Muscle layer of duodenum (tissue), 2 donors: ENCODE data around the gene SLC25A21.

Source experiments
- H3K27ac ChIP-seq: one replicate; pipeline ENCODE4 v1.7.0; 2013; ENCODE audit warnings: mild to moderate bottlenecking, low read length
- H3K27me3 ChIP-seq: one replicate; pipeline ENCODE4 v1.7.0; 2013; ENCODE audit warnings: low read depth, mild to moderate bottlenecking, control low read depth, low read length
- H3K36me3 ChIP-seq, 2 donors: one replicate each; pipeline ENCODE4 v1.7.0; 2013; ENCODE audit warnings: low read length in 2 of 2, control low read depth in 1 of 2, mild to moderate bottlenecking in 1 of 2; ENCODE audit not compliant: insufficient read depth in 2 of 2, control insufficient read depth in 1 of 2
- H3K4me1 ChIP-seq, 2 donors: one replicate each; pipeline ENCODE4 v1.7.0; 2013; ENCODE audit warnings: low read length in 2 of 2, mild to moderate bottlenecking in 2 of 2, control low read depth in 1 of 2, moderate library complexity in 1 of 2; ENCODE audit not compliant: insufficient read depth in 2 of 2, control insufficient read depth in 1 of 2
- H3K4me3 ChIP-seq, 2 donors: one replicate each; pipeline ENCODE4 v1.7.0; 2013; ENCODE audit warnings: low read length in 2 of 2, low read depth in 1 of 2, mild to moderate bottlenecking in 1 of 2
- H3K9me3 ChIP-seq, 2 donors: one replicate each; pipeline ENCODE4 v1.7.0; 2013; ENCODE audit warnings: low read length in 2 of 2, control low read depth in 1 of 2, mild to moderate bottlenecking in 1 of 2; ENCODE audit not compliant: control insufficient read depth in 1 of 2
- donor health status: healthy.

The SLC25A21 gene

GRCh38 chr14:36767603-36768281 is 404.7 kb downstream of the SLC25A21 start:
- H3K27me3 ChIP-seq = no peaks in the 10 kb centered on the region
- no peaks in the 10 kb centered on the region for H3K4me1 ChIP-seq
- no peak overlapping the region for H3K4me3 ChIP-seq
- H3K27ac ChIP-seq = no peak overlapping the region
- H3K36me3 ChIP-seq = no peaks in the 10 kb centered on the region
- H3K9me3 ChIP-seq = no peaks in the 10 kb centered on the region

GRCh38 chr14:36766974-36767373 is 405.4 kb downstream of the SLC25A21 start:
- H3K9me3 ChIP-seq = no peaks in the 10 kb centered on the region
- H3K4me1 ChIP-seq = no peaks in the 10 kb centered on the region
- no peak overlapping the region for H3K4me3 ChIP-seq
- H3K36me3 ChIP-seq = no peaks in the 10 kb centered on the region
- no peaks in the 10 kb centered on the region for H3K27me3 ChIP-seq
- no peak overlapping the region for H3K27ac ChIP-seq

GRCh38 chr14:36757734-36758601 is 414.4 kb downstream of the SLC25A21 start:
- no peak overlapping the region for H3K4me3 ChIP-seq
- no peaks in the 10 kb centered on the region for H3K36me3 ChIP-seq
- H3K9me3 ChIP-seq = no peaks in the 10 kb centered on the region
- H3K27me3 ChIP-seq = no peaks in the 10 kb centered on the region
- no peaks in the 10 kb centered on the region for H3K4me1 ChIP-seq
- H3K27ac ChIP-seq = no peak overlapping the region

- Histone ChIP-seq H3K27ac (no peak overlapping the region), H3K4me3 (no peak overlapping the region), H3K36me3 (no peaks in the 10 kb centered on the region), H3K27me3 (no peaks in the 10 kb centered on the region), H3K4me1 (no peaks in the 10 kb centered on the region), H3K9me3 (no peaks in the 10 kb centered on the region)
Observed at GRCh38 chr14:36756226-36756625, 416.2 kb downstream of the SLC25A21 start.

GRCh38 chr14:36755756-36756155 is 416.6 kb downstream of the SLC25A21 start:
- Histone ChIP-seq H3K4me1 (no peaks in the 10 kb centered on the region), H3K4me3 (no peak overlapping the region), H3K27ac (no peak overlapping the region), H3K9me3 (no peaks in the 10 kb centered on the region), H3K27me3 (no peaks in the 10 kb centered on the region), H3K36me3 (no peaks in the 10 kb centered on the region)

- no peaks in the 10 kb centered on the region for H3K4me1 ChIP-seq
- H3K27me3 ChIP-seq = no peaks in the 10 kb centered on the region
- no peaks in the 10 kb centered on the region for H3K9me3 ChIP-seq
- no peak overlapping the region for H3K27ac ChIP-seq
- H3K4me3 ChIP-seq = no peak overlapping the region
- H3K36me3 ChIP-seq = no peaks in the 10 kb centered on the region
Observed at GRCh38 chr14:36751920-36752319, 420.5 kb downstream of the SLC25A21 start.

- no peak overlapping the region for H3K4me3 ChIP-seq
- no peaks in the 10 kb centered on the region for H3K36me3 ChIP-seq
- no peaks in the 10 kb centered on the region for H3K4me1 ChIP-seq
- H3K9me3 ChIP-seq = no peaks in the 10 kb centered on the region
- no peak overlapping the region for H3K27ac ChIP-seq
- no peaks in the 10 kb centered on the region for H3K27me3 ChIP-seq
Observed at GRCh38 chr14:36751106-36751505, 421.3 kb downstream of the SLC25A21 start.

GRCh38 chr14:36750244-36750643 is 422.2 kb downstream of the SLC25A21 start:
- Histone ChIP-seq H3K4me1 (no peaks in the 10 kb centered on the region), H3K9me3 (no peaks in the 10 kb centered on the region), H3K27me3 (no peaks in the 10 kb centered on the region), H3K36me3 (no peaks in the 10 kb centered on the region), H3K27ac (no peak overlapping the region), H3K4me3 (no peak overlapping the region)

GRCh38 chr14:36748610-36749213 is 423.7 kb downstream of the SLC25A21 start:
- Histone ChIP-seq H3K9me3 (no peaks in the 10 kb centered on the region), H3K27me3 (no peaks in the 10 kb centered on the region), H3K36me3 (no peaks in the 10 kb centered on the region), H3K4me3 (no peak overlapping the region), H3K27ac (no peak overlapping the region), H3K4me1 (no peaks in the 10 kb centered on the region)

- Histone ChIP-seq H3K27ac (no peak overlapping the region), H3K4me3 (no peak overlapping the region), H3K27me3 (no peaks in the 10 kb centered on the region), H3K4me1 (no peaks in the 10 kb centered on the region), H3K9me3 (no peaks in the 10 kb centered on the region), H3K36me3 (no peaks in the 10 kb centered on the region)
Observed at GRCh38 chr14:36747411-36748184, 424.8 kb downstream of the SLC25A21 start.

GRCh38 chr14:36746872-36747271 is 425.5 kb downstream of the SLC25A21 start:
- no peak overlapping the region for H3K4me3 ChIP-seq
- no peaks in the 10 kb centered on the region for H3K36me3 ChIP-seq
- no peaks in the 10 kb centered on the region for H3K27me3 ChIP-seq
- H3K9me3 ChIP-seq = no peaks in the 10 kb centered on the region
- no peak overlapping the region for H3K27ac ChIP-seq
- no peaks in the 10 kb centered on the region for H3K4me1 ChIP-seq
